ENCODE data around the gene NME1. TPM values are rescaled to one million over a fixed set of nuclear protein-coding genes. Genes with fewer than 3 reads are reported as not detected.

The NME1 gene
- total RNA-seq, 1 experiment from 2014 or later = 345 TPM

DNA sequence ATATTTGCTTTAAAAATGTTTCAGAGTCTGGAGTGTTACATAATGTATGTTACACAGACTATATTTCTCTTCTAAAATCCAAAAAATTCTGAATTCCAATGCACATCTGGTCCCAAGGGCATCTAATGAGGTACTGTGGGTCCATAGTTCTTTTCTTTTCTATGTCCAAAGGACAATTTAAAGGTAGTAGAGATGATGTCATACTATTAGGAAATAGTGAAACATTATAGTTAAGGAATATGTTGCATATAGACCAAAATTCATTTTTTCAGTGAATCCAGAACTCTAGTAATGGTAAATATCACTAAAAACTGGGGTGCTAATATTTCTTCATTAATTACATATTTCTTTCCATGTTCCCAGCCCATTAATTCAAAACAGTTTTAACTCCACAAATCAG, 35.8 kb downstream of the NME1 start:
- no TSS peak for BruUV-seq (replicated peaks)
- no peak overlapping the region for H3K27ac ChIP-seq (ENCODE audit: low read length)
- H3K27me3 ChIP-seq (ENCODE audit: control insufficient read depth, insufficient read depth, low read length) = no peaks in the 10 kb centered on the region
- DNase-seq (ENCODE audit: low read depth, low spot score) (no peak), ATAC-seq (no peak)
- ChIA-PET CTCF (no interaction called here), POLR2A (no interaction called here)
- in situ Hi-C loops (cut with HindIII; ENCODE audit: low pct_unique_long_range_greater_than_20kb, low sequenced_read_pairs) = no loop called here
- H3K4me1 ChIP-seq (ENCODE audit: control insufficient read depth, insufficient read depth, low read length) = no peaks in the 10 kb centered on the region
- no peak overlapping the region for H3K4me3 ChIP-seq (ENCODE audit: low read depth in 2 of 2, low read length in 2 of 2)
- intact Hi-C loops (cut with micrococcal nuclease; ENCODE audit: unreplicated experiment) = no loop called here
- H3K36me3 ChIP-seq (ENCODE audit: control insufficient read depth, insufficient read depth, low read length) = peaks cover 19% of the 10 kb centered on the region
- TF ChIP-seq, protein P1, sequence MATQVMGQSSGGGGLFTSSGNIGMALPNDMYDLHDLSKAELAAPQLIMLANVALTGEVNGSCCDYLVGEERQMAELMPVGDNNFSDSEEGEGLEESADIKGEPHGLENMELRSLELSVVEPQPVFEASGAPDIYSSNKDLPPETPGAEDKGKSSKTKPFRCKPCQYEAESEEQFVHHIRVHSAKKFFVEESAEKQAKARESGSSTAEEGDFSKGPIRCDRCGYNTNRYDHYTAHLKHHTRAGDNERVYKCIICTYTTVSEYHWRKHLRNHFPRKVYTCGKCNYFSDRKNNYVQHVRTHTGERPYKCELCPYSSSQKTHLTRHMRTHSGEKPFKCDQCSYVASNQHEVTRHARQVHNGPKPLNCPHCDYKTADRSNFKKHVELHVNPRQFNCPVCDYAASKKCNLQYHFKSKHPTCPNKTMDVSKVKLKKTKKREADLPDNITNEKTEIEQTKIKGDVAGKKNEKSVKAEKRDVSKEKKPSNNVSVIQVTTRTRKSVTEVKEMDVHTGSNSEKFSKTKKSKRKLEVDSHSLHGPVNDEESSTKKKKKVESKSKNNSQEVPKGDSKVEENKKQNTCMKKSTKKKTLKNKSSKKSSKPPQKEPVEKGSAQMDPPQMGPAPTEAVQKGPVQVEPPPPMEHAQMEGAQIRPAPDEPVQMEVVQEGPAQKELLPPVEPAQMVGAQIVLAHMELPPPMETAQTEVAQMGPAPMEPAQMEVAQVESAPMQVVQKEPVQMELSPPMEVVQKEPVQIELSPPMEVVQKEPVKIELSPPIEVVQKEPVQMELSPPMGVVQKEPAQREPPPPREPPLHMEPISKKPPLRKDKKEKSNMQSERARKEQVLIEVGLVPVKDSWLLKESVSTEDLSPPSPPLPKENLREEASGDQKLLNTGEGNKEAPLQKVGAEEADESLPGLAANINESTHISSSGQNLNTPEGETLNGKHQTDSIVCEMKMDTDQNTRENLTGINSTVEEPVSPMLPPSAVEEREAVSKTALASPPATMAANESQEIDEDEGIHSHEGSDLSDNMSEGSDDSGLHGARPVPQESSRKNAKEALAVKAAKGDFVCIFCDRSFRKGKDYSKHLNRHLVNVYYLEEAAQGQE (IDR thresholded peaks at IDR 0.05; ENCODE audit: insufficient read depth in 1 of 2, low read depth in 2 of 2, low read length in 1 of 2) = no peak
- TF ChIP-seq, protein P2, sequence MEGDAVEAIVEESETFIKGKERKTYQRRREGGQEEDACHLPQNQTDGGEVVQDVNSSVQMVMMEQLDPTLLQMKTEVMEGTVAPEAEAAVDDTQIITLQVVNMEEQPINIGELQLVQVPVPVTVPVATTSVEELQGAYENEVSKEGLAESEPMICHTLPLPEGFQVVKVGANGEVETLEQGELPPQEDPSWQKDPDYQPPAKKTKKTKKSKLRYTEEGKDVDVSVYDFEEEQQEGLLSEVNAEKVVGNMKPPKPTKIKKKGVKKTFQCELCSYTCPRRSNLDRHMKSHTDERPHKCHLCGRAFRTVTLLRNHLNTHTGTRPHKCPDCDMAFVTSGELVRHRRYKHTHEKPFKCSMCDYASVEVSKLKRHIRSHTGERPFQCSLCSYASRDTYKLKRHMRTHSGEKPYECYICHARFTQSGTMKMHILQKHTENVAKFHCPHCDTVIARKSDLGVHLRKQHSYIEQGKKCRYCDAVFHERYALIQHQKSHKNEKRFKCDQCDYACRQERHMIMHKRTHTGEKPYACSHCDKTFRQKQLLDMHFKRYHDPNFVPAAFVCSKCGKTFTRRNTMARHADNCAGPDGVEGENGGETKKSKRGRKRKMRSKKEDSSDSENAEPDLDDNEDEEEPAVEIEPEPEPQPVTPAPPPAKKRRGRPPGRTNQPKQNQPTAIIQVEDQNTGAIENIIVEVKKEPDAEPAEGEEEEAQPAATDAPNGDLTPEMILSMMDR (IDR thresholded peaks at IDR 0.05) = no peak
- no peak for TF ChIP-seq SIN3A (IDR thresholded peaks at IDR 0.05; ENCODE audit: borderline replicate concordance, insufficient read depth, low read depth, low read length)
- TF ChIP-seq TCF7L2 (IDR thresholded peaks at IDR 0.05; ENCODE audit: low read depth, low read length) = no peak
- TF ChIP-seq POLR2AphosphoS5 (IDR thresholded peaks at IDR 0.05; ENCODE audit: low read depth, low read length) = no peak
- H3K9me3 ChIP-seq (ENCODE audit: control insufficient read depth, insufficient read depth, low read depth, low read length) = no peaks in the 10 kb centered on the region

DNA sequence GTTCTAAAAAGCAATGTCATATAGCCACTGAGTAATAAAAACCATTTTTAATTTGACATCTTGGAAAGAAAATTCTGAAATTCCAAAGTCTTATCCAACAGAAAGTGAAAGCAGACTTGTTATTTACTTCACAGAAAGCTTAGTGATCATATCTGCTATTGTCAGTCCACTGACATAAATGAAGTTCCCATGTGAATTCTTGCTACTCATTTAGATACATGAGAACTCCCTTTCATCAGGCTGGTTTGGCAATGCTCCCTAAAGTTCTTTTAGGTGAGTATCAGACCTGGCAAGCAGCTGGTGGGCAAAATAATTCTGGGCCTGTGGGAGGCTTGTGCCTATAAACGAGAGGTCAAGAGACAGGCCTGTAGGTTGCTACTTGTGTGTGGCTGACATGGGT, 36.3 kb downstream of the NME1 start:
- H3K9me3 ChIP-seq (ENCODE audit: control insufficient read depth, insufficient read depth, low read depth, low read length) = no peaks in the 10 kb centered on the region
- ChIA-PET CTCF (no interaction called here), POLR2A (no interaction called here)
- H3K36me3 ChIP-seq (ENCODE audit: control insufficient read depth, insufficient read depth, low read length) = peaks cover 15% of the 10 kb centered on the region
- intact Hi-C loops (cut with micrococcal nuclease; ENCODE audit: unreplicated experiment) = no loop called here
- in situ Hi-C loops (cut with HindIII; ENCODE audit: low pct_unique_long_range_greater_than_20kb, low sequenced_read_pairs) = no loop called here
- TF ChIP-seq POLR2AphosphoS5 (IDR thresholded peaks at IDR 0.05; ENCODE audit: low read depth, low read length) (no peak), SIN3A (IDR thresholded peaks at IDR 0.05; ENCODE audit: borderline replicate concordance, insufficient read depth, low read depth, low read length) (no peak), TCF7L2 (IDR thresholded peaks at IDR 0.05; ENCODE audit: low read depth, low read length) (no peak)
- TF ChIP-seq, protein P1 (IDR thresholded peaks at IDR 0.05; ENCODE audit: insufficient read depth in 1 of 2, low read depth in 2 of 2, low read length in 1 of 2) = no peak
- TF ChIP-seq, protein P2 (IDR thresholded peaks at IDR 0.05) = no peak
- no TSS peak for BruUV-seq (replicated peaks)
- DNase-seq (ENCODE audit: low read depth, low spot score) = no peak
- H3K4me3 ChIP-seq (ENCODE audit: low read depth in 2 of 2, low read length in 2 of 2) = no peak overlapping the region
- H3K4me1 ChIP-seq (ENCODE audit: control insufficient read depth, insufficient read depth, low read length) = no peaks in the 10 kb centered on the region
- H3K27ac ChIP-seq (ENCODE audit: low read length) = no peak overlapping the region
- no peaks in the 10 kb centered on the region for H3K27me3 ChIP-seq (ENCODE audit: control insufficient read depth, insufficient read depth, low read length)
- no peak for ATAC-seq

Measured in Panc1 (cell line).